Caco-2 (cell line): ENCODE data around the gene BRIP1. TPM values are rescaled to one million over a fixed set of nuclear protein-coding genes. Genes with fewer than 3 reads are reported as not detected.

Experiments used
- BruUV-seq: library from RNA; stranded (reverse); fragments of 400-500 nt; replicated peaks from 2 replicates; lab custom pipeline; 2021; lab: Mats Ljungman, UMichigan
- CTCF ChIA-PET: fragments of 300-600 bp; sonication (Branson Sonifier 250); formaldehyde crosslinking; loops from one replicate; lab custom pipeline; 2022; ENCODE audit warnings: antibody characterized with exemption; lab: Charles Lee
- POLR2A ChIA-PET: fragments of 300-600 bp; sonication (Branson Sonifier 250); formaldehyde crosslinking; loops from one replicate; lab custom pipeline; 2022; ENCODE audit warnings: antibody characterized with exemption; lab: Charles Lee
- DNase-seq, 2 experiments: peaks; one replicate each; pipeline versions ENCODE4 v3.0.0 to v3.0.0-alpha.2; 2020 to 2022
- H3K27me3 ChIP-seq: replicated peaks from 2 replicates; pipeline ENCODE4 v1.6.0; 2011; ENCODE audit warnings: low read length; ENCODE audit not compliant: control insufficient read depth, insufficient read depth
- H3K36me3 ChIP-seq: 2 replicates; pipeline ENCODE4 v1.5.1; 2011; ENCODE audit warnings: low read length; ENCODE audit not compliant: control insufficient read depth, insufficient read depth
- H3K4me1 ChIP-seq: fragments of 250-450 bp; sonication (Bioruptor Pico); 2 replicates; pipeline ENCODE4 v1.5.1; 2020; ENCODE audit warnings: mild to moderate bottlenecking
- H3K4me3 ChIP-seq: 2 replicates; pipeline ENCODE4 v1.5.1; 2011; ENCODE audit warnings: low read depth, mild to moderate bottlenecking, control low read depth, low read length
- H3K9me3 ChIP-seq: fragments of 250-450 bp; sonication (Bioruptor Pico); 2 replicates; pipeline ENCODE4 v1.5.1; 2020; ENCODE audit warnings: mild to moderate bottlenecking, moderate library complexity
- H3K27ac Mint-ChIP-seq: one replicate; pipeline ENCODE4 v1.8.0; 2022; ENCODE audit warnings: mixed read lengths; ENCODE audit not compliant: unreplicated experiment
- H3K27me3 Mint-ChIP-seq: one replicate; pipeline ENCODE4 v1.8.0; 2022; ENCODE audit warnings: mixed read lengths; ENCODE audit not compliant: insufficient read depth, unreplicated experiment
- H3K36me3 Mint-ChIP-seq: one replicate; pipeline ENCODE4 v1.8.0; 2022; ENCODE audit warnings: mild to moderate bottlenecking, mixed read lengths; ENCODE audit not compliant: insufficient read depth, unreplicated experiment
- H3K4me1 Mint-ChIP-seq: one replicate; pipeline ENCODE4 v1.8.0; 2022; ENCODE audit warnings: low read depth, mixed read lengths; ENCODE audit not compliant: unreplicated experiment
- H3K4me3 Mint-ChIP-seq: one replicate; pipeline ENCODE4 v1.8.0; 2022; ENCODE audit warnings: mild to moderate bottlenecking, moderate library complexity, mixed read lengths; ENCODE audit not compliant: unreplicated experiment
- H3K9me3 Mint-ChIP-seq: one replicate; pipeline ENCODE4 v1.8.0; 2022; ENCODE audit warnings: mixed read lengths; ENCODE audit not compliant: unreplicated experiment
- CTCF ChIP-seq, 2 experiments: fragments of 200-600 bp in 1 of 2; IDR thresholded peaks; 1 replicate in 1 of 2; 2 replicates in 1 of 2; pipeline versions ENCODE4 v1.5.1 to v1.8.0; 2011 to 2022; ENCODE audit warnings: antibody characterized with exemption in 1 of 2, control low read depth in 1 of 2, inconsistent platforms in 1 of 2, low read depth in 1 of 2, low read length in 1 of 2, mild to moderate bottlenecking in 1 of 2, moderate library complexity in 1 of 2; ENCODE audit not compliant: insufficient read depth in 1 of 2, severe bottlenecking in 1 of 2, unreplicated experiment in 1 of 2
- intact Hi-C: fragments of 100-400 bp; cut with micrococcal nuclease; formaldehyde crosslinking; loops from one replicate; pipeline ENCODE4 v1.10.0; 2022; ENCODE audit not compliant: unreplicated experiment
- total RNA-seq: library from RNA; stranded (reverse); gene quantifications from 2 replicates; pipeline ENCODE4 v1.2.3, GENCODE V29; 2022

Gene BRIP1
- total RNA-seq, 1 experiment from 2014 or later, result 18.3 TPM

- BruUV-seq, result no TSS peak
- H3K36me3 ChIP-seq, result no peaks in the 10 kb centered on the region
- POLR2A ChIA-PET, result no interaction called here
- no peak for TF ChIP-seq CTCF (IDR thresholded peaks at IDR 0.05; ENCODE audit: insufficient read depth in 1 of 2, low read depth in 1 of 2, low read length in 1 of 2, severe bottlenecking in 1 of 2, unreplicated experiment in 1 of 2)
- peaks cover 27% of the 10 kb centered on the region for H3K36me3 Mint-ChIP-seq
- intact Hi-C loops, result no loop called here
- no peak for DNase-seq
- no peaks in the 10 kb centered on the region for H3K4me1 Mint-ChIP-seq
- H3K9me3 Mint-ChIP-seq, result peaks cover 30% of the 10 kb centered on the region
- no peaks in the 10 kb centered on the region for H3K4me1 ChIP-seq
- peaks cover 10% of the 10 kb centered on the region for H3K9me3 ChIP-seq
- no peak overlapping the region for H3K4me3 ChIP-seq
- H3K27me3 Mint-ChIP-seq, result no peaks in the 10 kb centered on the region
- no peak overlapping the region for H3K4me3 Mint-ChIP-seq
- H3K27ac Mint-ChIP-seq, result no peak overlapping the region
- no peaks in the 10 kb centered on the region for H3K27me3 ChIP-seq
- CTCF ChIA-PET, result no interaction called here
Observed at GRCh38 chr17:61770043-61770442, 93.3 kb downstream of the BRIP1 start.

GRCh38 chr17:61768405-61768804, 94.9 kb downstream of the BRIP1 start:
- Histone ChIP-seq H3K27me3 (no peaks in the 10 kb centered on the region), H3K4me1 (no peaks in the 10 kb centered on the region), H3K4me3 (no peak overlapping the region), H3K9me3 (peaks cover 10% of the 10 kb centered on the region), H3K36me3 (no peaks in the 10 kb centered on the region)
- no TSS peak for BruUV-seq
- TF ChIP-seq CTCF (IDR thresholded peaks at IDR 0.05; ENCODE audit: insufficient read depth in 1 of 2, low read depth in 1 of 2, low read length in 1 of 2, severe bottlenecking in 1 of 2, unreplicated experiment in 1 of 2), result no peak
- ChIA-PET CTCF (no interaction called here), POLR2A (no interaction called here)
- peaks cover 30% of the 10 kb centered on the region for H3K9me3 Mint-ChIP-seq
- H3K4me1 Mint-ChIP-seq, result no peaks in the 10 kb centered on the region
- H3K27me3 Mint-ChIP-seq, result no peaks in the 10 kb centered on the region
- H3K4me3 Mint-ChIP-seq, result no peak overlapping the region
- peaks cover 27% of the 10 kb centered on the region for H3K36me3 Mint-ChIP-seq
- H3K27ac Mint-ChIP-seq, result no peak overlapping the region
- no peak for DNase-seq
- intact Hi-C loops, result no loop called here

- H3K36me3 Mint-ChIP-seq, result peaks cover 19% of the 10 kb centered on the region
- POLR2A ChIA-PET, result no interaction called here
- no peak for TF ChIP-seq CTCF (IDR thresholded peaks at IDR 0.05; ENCODE audit: insufficient read depth in 1 of 2, low read depth in 1 of 2, low read length in 1 of 2, severe bottlenecking in 1 of 2, unreplicated experiment in 1 of 2)
- peaks cover 30% of the 10 kb centered on the region for H3K9me3 Mint-ChIP-seq
- Histone ChIP-seq H3K9me3 (peaks cover 16% of the 10 kb centered on the region), H3K27me3 (no peaks in the 10 kb centered on the region), H3K36me3 (no peaks in the 10 kb centered on the region), H3K4me3 (no peak overlapping the region), H3K4me1 (no peaks in the 10 kb centered on the region)
- CTCF ChIA-PET, result no interaction called here
- H3K4me3 Mint-ChIP-seq, result no peak overlapping the region
- no peaks in the 10 kb centered on the region for H3K27me3 Mint-ChIP-seq
- intact Hi-C loops, result no loop called here
- H3K27ac Mint-ChIP-seq, result no peak overlapping the region
- no TSS peak for BruUV-seq
- no peaks in the 10 kb centered on the region for H3K4me1 Mint-ChIP-seq
- no peak for DNase-seq
Observed at GRCh38 chr17:61766520-61766919, 96.8 kb downstream of the BRIP1 start.
